Measurements from ENCODE around the gene FNDC3B. TPM values are rescaled to one million over a fixed set of nuclear protein-coding genes. Genes with fewer than 3 reads are reported as not detected.
"Not testable (repeated sequence)": the region's sequence is repeated elsewhere in the genome, so short reads cannot be mapped to it uniquely, and the experiment has no call there.

FNDC3B gene
- total RNA-seq, 1 donor from 2014 or later, result 171 TPM

DNA sequence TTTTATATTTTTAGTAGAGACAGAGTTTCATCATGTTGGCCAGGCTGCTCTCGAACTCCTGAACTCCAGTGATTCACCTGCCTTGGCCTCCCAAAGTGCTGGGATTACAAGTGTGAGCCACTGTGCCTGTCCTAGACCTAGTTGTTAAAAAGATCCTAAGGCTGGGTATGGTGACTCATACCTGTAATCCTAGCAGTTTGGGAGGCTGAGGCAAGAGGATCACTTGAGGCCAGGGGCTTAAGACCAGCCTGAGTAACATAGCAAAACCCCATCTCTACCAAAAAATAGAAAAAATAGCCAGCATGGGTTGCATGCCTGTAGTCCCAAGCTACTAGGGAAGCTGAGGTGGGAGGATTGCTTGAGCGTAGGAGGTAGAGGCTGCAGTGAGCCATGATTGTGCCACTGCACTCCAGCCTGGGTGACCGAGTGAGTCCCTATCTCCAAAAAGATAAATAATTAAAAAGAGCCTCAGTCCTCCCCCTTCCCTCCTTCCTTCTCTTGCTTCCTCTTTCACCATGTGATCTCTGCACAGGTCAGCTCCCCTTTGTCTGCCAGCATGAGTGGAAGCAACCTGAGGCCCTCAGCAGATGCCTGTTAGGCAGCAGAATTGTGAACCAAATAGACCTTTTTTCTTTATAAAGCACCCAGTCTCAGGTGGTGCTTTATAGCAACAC lies 9.8 kb upstream of the FNDC3B start:
- DNase-seq (ENCODE audit: low spot score) (no peak), ATAC-seq (no peak)
- intact Hi-C loops (cut with DNase I), result no loop called here

DNA sequence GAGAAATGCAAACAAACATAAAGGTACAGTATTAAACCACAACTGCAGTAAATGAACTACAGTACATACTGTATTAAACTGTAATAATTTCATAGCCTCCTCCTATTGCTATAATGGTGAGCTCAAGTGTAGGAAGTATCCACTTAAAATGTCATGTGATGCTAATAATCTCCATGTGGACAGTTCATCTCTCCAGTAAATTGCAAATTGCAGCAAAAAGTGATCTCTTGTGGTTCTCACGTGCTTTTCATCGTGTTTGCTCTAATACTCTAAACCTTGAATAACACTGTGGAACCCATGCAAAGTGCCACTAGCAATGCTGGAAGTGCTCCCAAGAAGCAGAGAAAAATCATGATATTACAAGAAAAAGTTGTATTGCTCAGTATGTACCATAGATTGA lies 9.2 kb upstream of the FNDC3B start:
- intact Hi-C loops (cut with DNase I), result no loop called here
- ATAC-seq, result no peak
- DNase-seq (ENCODE audit: low spot score), result no peak

DNA sequence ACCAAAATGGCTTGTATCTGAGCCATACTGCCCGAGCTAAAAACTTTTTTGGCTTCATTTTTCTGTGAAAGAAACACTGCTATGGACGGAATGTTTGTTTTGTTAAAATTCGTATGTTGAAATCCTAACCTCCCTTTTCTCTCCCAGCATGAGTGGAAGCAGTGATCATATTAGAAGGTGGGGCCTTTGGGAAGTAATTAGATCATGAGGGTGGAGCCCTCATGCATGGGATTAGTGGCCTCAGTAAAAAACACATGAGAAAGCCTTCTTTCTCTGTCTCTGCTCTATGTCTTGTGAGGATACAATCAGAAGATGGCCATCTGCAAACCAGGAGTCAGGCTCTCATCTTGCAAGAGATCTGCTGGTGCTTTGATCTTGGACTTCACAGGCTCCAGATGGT lies 7.4 kb upstream of the FNDC3B start:
- ATAC-seq, result no peak
- intact Hi-C loops (cut with DNase I), result no loop called here
- DNase-seq (ENCODE audit: low spot score), result no peak

DNA sequence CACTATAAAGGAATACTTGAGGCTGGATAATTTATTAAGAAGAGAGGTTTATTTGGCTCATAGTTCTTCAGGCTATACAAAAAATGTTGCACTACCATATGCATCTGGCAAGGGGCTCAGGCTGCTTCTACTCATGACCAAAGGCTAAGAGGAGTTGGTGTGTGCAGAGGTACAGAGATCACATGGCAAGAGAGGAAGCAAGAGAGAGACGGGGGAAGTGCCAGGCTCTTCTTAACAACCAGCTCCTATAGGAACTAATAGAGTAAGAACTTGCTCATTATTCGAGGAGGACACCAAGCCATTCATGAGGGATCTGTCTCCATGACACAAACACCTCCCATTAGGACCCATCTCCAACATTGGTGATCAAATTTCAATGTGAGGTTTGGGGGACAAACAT lies 6.0 kb upstream of the FNDC3B start:
- ATAC-seq, result peak; percentile 43
- DNase-seq (ENCODE audit: low spot score), result no peak
- intact Hi-C loops (cut with DNase I), result no loop called here

DNA sequence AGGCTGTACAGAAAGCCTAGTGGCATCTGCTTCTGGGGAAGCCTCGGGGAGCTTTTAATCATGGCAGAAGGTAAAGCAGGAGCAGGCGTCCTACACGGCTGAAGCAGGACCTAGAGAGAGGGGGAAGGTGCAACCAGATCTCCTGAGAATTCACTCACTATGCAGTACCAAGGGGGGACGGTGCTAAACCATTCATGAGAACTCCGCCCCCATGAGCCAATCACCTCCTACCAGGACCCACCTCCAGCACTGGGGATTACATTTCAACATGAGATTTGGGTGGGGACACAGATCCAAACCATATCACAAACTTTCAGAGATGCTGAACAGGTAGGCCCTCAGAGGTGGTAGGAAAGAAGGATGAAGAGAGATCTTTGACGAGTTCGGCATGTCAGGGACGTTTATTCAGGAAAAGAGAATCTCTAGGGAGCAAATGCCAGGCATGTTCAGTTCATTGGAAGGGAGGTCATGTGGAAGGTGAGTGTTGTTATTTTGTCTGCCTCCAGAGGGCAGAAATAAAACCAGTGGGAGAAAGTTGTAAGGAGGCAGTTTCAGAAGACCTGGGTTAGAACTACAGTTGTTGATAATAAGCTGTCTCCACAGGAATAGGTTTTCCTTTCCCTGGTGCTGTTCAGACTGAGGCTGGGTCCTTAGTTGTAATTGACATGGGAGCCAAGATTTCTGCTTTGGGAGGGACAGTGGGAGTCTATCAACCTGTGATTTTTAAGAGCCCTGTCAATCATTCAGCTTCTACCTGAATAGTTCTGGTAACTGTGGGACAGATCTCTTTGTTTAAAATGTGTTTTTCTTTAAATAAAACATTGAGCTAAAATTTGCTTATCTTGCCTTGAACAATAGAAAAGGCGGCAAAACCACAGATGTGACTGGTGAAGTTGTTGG lies 4.3 kb upstream of the FNDC3B start:
- ATAC-seq, result no peak
- intact Hi-C loops (cut with DNase I), result no loop called here
- no peak for DNase-seq (ENCODE audit: low spot score)

DNA sequence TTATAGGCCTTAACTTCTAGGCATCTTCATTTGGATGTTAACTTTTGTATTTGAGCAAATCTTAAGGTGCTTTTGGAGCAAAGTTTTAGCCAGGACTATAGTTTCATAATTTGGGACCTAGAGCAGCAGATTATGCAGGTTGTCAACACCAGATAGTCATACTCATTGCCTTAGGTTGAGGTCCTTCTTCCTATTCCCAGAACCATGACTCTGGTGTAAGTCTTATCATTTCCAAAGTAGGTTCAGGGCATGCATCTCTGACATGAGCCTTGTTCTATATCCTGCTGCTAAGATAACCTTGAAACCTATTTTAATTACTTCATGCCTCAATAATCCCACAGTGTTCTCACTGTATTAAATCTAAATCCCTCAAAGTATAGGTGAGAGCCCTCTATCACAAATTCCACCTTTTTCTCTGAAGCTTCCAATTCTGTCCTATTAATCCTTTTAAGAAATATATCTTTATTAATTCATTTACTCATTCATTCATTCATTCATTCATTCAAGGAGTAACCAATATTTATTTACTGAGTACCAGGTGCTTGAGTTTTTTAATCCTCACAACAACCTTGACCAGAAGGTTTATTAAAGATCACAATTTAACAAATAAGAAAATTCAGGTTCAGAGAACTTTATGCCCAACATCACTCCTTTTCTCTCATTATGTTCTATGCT lies 2.7 kb upstream of the FNDC3B start:
- ATAC-seq, result no peak
- no peak for DNase-seq (ENCODE audit: low spot score)
- intact Hi-C loops (cut with DNase I), result no loop called here

GRCh38 chr3:172038798-172039435 lies 461 bp upstream of the FNDC3B start:
- intact Hi-C loops (cut with DNase I), result no loop called here
- peak; percentile 42 for ATAC-seq
- no peak for DNase-seq (ENCODE audit: low spot score)

- intact Hi-C loops (cut with DNase I), result no loop called here
- DNase-seq (ENCODE audit: low spot score), result peak; percentile 91
Measured at GRCh38 chr3:172040078-172040980, 951 bp downstream of the FNDC3B start.

DNA sequence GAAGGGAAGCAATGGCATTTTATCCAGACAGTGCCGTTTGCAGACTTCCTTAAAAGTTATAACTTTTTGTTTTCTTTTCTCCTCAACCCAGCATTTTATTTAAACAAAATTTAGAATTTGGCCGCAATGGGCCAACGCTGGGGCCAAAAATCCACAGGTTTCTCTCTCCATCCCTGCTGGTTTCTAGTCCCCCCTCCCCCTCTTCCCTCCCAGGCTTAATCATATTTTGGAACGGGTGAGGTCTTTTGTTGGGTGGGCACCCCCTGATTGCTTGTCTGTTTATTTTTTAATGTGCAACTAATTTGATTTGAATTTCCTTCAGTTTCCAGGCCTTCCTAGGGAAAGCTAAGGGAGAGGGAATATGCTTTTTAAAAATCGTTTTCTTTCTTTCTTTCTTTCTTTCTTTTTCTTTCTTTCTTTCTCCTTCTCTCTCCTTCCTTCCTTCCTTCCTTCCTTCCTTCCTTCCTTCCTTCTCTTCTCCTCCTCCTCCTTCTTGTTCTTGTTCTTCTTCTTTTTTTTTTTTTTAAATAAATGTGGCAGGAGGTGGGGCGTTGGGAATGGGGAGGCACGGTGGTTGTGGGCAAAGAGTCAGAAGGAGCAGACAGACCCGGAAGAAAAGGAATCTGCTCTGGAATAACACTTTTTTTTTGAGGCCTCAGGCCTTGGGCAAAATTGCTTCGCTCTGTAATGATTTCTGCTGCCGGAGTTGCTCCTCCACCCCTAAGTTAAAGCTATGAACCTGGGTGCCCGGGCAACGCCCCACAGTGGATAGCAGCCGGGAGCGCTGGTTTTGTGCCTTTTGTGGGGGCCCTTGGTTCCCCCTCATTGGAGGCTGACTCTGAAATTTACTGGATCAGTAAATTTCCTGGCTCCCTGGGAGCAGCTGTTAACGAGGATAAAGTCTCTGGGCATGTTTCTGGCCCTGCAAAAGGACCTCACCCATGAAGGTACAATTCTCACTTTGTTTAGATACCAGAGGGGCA lies 1.9 kb downstream of the FNDC3B start:
- DNase-seq (ENCODE audit: low spot score), result no peak
- peak; percentile 7 for ATAC-seq
- intact Hi-C loops (cut with DNase I), result no loop called here

More at GRCh38 chr3:172040078-172040980, 951 bp downstream of the FNDC3B start:
- peak; percentile 80 for ATAC-seq

- no peak for ATAC-seq
- intact Hi-C loops (cut with DNase I), result no loop called here
- DNase-seq (ENCODE audit: low spot score), result no peak
Measured at GRCh38 chr3:172042136-172042662, 2.8 kb downstream of the FNDC3B start.

DNA sequence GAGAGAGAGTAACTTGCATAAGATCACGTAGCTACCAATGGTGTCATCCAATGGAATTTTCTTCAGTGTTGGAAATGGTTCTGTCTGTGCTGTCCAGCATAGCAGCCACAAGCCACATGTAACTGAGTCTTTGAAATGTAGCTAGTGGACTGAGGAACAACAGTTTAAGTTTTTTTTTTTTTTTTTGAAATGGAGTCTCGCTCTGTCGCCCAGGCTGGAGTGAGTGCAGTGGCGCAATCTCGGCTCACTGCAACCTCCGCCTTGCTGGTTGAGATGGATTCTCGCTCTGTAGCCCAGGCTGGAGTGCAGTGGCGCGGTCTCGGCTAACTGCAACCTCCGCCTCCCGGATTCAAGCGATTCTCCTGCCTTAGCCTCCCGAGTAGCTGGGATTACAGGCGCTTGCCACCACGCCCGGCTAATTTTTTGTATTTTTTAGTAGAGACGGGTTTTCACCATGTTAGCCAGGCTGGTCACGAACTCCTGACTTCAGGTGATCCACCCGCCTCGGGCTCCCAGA lies 3.3 kb downstream of the FNDC3B start:
- DNase-seq (ENCODE audit: low spot score); ATAC-seq; intact Hi-C loops (cut with DNase I): not testable (repeated sequence)

- ATAC-seq, result no peak
- no peak for DNase-seq (ENCODE audit: low spot score)
- intact Hi-C loops (cut with DNase I), result no loop called here
Measured at GRCh38 chr3:172043233-172043632, 3.9 kb downstream of the FNDC3B start.

GRCh38 chr3:172043766-172044165 lies 4.4 kb downstream of the FNDC3B start:
- DNase-seq (ENCODE audit: low spot score), result no peak
- intact Hi-C loops (cut with DNase I), result no loop called here
- no peak for ATAC-seq

DNA sequence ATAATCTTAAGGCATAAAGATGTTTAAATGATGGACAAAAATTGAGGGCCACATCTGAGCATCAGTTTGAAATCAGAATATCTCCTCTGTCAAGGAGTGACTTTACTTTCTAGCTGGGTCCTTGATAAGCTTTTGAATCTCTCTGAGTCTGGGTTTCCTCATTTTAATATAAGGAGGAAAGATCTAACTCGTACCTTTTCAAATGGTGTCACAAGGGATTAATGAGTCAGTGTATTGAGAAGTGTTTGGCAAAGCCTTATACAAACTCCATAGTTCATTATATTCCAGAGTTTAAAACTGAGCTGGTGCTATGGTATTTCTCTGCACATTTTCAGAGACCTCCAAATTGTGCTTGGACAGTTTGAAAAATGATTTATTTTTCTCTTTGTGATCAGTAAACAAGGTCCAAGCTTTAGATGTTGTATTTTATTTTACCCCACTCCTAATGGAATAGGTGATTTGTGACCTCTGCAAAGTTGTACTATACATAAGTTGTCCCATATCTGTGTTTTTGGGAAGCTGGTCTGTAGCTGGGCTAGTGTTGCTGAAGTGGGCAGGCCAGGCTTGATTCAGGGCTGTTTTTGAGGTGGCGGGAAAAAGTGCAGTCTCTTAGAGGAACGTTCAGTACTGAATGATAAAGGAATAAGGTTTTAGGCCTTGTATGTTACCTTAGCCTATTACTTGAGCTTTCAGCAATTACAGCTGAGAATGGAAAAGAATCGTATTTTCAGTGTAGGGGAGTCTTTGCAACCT lies 5.6 kb downstream of the FNDC3B start:
- intact Hi-C loops (cut with DNase I), result no loop called here
- no peak for DNase-seq (ENCODE audit: low spot score)
- ATAC-seq, result no peak

GRCh38 chr3:172046268-172046915 lies 7.0 kb downstream of the FNDC3B start:
- ATAC-seq (no peak), DNase-seq (ENCODE audit: low spot score) (no peak)
- intact Hi-C loops (cut with DNase I), result no loop called here
